Activated CD4-positive, alpha-beta T cell treated with anti-CD3 and anti-CD28 coated beads, Interleukin-2, amount 50 U/mL, for 24 hours (primary cell): Measurements from ENCODE around the gene GALNT5.

Experiments
- DNase-seq, 2 donors: peaks; one replicate each; pipeline ENCODE4 v3.0.0-alpha.2; 2020; ENCODE audit warnings: low read depth in 1 of 2, low spot score in 1 of 2

The GALNT5 gene

DNA sequence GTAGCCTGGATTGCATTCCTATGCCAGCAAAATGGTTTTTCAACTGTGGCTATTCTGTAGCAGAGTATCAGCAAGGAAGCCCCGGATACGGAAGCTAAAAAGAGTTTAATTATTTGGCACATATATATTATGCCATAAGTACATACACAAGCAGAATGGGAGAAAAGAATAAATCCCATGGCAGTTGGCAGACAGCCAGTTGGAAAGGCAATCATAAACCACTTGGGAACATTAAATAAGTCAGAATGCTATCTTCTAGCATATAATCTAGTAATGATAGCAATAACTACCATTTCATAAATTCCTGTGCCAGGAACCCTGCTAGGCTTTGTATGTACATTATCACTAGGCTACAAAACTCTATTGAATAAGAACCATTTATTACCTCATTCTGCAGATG lies 26.0 kb downstream of the GALNT5 start:
- DNase-seq, result no peak

DNA sequence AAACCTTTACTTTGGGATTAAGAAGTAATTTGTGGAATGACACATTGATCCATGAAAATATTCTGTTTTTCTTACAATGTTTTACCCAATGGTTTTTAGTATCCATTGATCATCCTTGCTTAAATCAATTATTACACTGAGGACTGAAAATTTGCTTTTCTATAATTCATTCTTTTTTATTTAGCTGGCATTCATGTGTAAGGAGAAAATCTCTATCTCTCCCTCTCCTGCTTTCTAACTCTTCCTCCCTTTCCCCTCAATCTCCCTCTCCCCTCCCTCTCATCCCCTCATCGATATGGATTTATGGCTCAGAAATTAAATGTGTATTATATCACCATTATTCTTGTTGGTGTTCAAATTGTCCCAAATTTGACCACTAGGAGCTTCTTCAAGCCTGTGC lies 29.7 kb downstream of the GALNT5 start:
- no peak for DNase-seq

DNA sequence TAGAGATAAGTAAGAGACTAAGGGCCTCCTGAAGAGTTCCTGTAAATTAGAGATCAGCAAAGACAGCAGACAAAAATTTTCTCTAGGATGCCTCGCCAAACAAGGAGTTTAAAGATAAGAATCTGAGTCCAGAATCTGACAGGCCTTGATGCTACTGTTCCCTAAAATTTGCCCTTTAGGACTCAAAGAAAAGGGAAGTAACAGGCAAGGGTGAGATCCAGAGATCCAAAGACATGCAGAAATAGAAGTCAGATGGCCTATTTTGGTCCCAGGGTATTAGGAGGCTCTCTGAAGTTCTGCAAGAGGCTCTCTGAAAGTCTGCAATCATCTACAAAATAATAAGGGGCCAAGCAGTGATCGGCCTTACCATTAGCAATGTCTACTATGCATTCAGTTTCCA lies 33.0 kb downstream of the GALNT5 start:
- DNase-seq, result no peak

DNA sequence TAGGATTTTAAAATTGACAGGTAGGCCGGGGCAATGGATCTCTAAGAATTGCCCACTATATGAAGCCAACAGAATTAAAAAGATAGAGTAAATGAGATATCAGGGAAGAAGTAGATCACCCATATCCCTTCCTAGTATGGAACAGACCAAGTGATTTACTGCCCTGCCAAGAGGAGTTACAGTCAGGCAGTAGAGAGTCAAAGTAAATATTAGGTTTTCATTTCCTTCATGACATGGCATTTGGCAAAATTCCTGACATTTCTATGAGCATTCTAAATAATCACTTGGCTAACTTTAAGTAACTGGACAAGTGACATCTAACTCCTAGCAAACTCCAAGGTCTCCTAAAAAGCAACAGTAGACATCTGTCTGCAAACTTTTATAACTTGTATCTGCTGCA lies 33.5 kb downstream of the GALNT5 start:
- no peak for DNase-seq

DNA sequence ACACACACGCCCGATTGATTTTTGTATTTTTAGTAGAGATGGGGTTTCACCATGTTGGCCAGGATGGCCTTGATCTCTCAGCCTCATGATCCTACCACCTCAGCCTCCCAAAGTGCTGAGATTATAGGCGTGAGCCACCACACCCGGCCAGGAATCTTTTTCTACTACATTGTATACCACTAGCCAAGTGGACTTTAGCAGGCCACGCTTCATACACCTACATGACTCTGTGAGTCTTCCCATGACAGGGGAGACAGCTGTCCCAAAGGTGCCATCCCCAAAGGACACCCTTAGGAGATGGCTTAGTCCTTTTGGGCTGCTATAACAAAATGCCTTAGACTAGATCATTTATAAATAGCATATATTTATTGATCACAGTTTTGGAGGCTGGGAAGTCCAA lies 35.3 kb downstream of the GALNT5 start:
- DNase-seq, result no peak

DNA sequence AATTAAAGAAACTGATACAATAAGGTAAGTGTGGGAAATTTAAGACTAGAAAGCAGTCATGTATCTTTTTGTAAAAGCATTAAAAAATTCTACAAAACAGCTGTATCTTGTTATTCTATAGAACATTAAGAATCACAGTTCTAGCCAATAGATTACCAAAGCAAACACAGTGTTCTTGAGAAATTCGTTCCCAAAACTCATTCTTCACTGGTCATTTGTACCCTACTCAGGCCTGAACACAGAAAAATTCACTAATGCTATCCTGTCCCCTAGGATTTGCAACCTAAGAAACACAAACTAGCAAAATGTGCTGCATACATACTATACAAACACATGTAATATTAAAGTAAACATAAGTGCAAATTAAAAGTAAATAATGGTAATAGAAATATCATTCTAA lies 39.0 kb downstream of the GALNT5 start:
- DNase-seq, result no peak

DNA sequence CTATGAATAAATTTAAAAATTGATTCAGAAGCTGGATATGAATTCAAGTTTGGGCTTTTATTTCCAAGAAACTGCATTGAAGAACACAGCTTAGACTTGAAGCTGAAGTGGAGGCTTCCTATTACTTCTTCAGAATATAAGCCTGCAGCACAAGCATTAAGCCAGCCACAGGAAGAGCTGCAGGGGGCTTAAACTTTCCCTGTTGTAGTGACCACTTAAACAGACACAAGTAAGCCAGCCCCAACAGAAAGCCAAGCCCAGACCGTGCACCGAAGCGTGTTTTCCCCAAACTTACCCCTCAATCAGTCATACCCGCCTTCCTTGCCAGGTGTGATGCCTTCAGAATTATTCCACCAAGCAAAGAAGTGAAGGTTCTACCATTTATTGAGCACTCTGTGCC lies 39.5 kb downstream of the GALNT5 start:
- no peak for DNase-seq

DNA sequence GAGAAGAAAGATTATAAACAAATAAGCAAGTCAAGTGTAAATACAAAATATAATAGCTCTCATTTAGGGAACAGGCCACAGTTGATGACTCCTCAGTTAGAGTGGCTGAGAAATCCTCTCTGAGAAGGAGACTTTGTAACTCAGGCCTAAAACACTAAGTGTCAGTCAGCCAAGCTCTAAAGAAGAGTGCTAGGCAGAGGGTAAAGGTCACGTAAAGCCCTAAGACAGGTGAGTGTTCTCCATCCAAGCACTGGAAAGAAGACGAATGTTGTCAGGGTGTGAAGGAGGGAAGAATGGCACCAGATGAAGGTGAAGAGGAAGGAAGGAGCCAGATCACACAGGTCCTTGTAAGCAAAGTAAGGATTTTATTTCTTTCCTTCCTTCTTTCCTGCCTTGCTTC lies 43.8 kb downstream of the GALNT5 start:
- no peak for DNase-seq

DNA sequence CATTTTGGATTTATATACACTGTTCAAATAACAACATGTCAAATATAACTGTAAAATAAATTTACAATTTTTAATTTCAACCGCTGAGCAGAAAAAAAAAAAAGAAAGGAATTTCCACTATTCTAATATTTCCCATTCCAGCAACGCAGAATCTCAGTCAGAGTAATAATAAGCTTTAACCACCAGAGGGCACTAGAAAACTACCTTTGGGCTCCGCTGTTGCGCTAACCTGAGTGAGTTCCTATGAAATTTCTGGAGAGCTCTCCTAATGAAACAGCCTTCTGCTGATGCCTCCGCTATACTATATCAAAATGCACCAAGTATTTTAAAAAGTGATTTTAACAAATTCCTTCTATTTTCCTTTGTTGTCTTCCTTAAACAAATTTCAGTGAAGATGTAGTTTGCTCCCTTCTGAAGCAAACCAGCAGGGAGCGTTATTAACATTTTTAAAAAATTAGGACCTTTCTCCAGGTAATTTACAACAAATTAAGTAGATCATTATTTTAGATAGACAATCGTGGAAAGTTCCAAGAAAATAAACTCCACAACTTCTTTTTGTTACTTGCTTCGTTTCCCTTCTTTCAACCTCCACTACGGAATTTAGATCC lies 45.1 kb downstream of the GALNT5 start:
- DNase-seq, result peak in 1 of 2 donors; percentile 39

DNA sequence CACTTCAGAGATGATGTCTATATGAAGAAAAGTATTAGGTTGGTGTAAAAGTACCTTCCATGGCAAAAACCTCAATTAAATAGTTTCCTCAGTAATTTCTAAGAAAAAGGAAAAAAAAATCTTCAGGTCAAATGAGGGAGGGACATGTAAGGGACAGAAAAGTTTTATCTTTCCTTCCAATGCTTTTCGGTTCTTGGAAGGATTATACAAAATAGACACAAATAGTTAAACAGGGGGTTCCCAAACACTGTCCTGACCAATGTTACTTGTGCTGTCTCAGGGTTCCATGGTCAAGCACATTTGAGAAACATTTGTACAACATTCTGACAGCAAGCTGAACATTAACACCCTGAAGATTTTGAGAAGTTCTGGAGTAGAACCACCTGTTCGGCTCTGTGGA lies 46.1 kb downstream of the GALNT5 start:
- DNase-seq, result no peak

DNA sequence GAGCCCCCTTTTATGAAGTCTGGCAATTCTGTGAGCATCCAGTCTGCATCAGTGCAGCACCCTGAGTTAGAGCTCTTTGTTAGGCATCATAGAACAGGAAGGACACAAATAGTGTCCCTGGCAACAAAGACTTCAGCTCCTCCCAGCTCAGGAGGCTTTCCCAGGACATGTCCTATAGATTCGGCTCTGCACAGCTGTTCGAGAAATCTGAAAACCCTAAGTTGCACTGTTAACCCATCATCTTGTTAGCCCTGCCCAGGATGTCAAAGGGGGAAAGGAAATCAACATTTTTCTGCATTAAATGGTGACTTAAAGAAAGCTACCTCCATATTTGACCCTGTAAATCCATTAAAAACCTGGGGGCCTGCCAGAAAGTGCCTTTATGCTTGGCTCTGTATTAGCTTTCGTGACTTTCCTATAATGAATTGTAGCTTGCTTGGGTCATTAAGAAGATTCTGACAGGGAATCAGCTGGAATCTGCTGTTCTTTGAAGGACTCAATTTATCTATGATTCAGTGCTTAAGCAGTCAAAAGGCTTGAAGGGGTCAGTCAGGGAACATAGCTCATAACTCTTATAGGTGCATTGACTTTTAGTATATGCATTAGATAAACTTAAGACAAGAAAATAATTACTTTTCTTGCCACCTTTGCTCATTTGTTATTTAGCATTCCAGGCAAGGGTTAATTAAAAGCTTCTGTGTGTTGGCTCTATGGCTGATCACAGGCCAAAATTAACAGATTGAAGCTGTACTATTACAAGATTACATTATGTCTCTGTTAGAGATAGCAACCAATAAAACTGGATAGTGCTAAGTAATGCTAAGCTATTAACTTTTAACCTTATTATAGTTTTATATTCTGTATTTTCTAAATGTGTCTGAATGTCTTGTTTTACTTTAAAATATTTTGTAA lies 47.6 kb downstream of the GALNT5 start:
- no peak for DNase-seq

DNA sequence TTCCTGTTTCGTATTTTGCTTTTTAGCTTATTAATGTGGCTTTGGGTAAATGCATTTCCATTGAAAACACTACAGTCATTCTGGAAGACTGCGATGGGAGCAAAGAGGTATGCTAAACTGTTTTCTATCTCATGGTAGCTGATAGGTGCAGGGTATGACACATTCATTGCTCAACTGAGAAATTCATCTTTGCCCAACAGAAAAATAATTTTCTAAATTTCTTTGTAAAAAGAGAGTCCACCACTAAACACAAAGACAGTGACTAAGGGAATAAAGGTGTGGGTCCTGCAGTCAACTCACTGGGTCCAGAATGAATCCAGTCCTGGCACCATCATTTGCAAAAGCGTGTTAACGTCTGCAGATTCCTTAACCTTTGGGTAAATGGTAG lies 48.2 kb downstream of the GALNT5 start:
- DNase-seq, result no peak

DNA sequence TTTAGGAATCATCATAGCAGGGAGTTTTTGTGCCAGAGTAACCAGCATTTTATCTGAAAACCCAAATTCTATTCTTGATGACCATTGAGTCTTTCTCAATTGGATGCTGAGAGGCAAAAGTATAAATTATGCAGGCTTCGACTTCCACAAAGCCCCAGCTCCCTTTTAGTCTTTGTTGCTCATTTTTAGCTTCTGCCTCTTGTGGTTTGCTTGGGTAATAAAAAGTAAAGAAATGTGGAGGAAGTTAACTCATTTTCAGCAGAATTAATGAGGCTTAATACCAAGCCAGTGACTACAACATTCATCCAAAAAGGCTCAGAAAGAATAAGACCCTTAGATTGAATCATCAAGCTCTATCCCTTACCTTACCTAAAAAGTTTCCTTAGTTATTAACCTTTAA lies 49.5 kb downstream of the GALNT5 start:
- no peak for DNase-seq

DNA sequence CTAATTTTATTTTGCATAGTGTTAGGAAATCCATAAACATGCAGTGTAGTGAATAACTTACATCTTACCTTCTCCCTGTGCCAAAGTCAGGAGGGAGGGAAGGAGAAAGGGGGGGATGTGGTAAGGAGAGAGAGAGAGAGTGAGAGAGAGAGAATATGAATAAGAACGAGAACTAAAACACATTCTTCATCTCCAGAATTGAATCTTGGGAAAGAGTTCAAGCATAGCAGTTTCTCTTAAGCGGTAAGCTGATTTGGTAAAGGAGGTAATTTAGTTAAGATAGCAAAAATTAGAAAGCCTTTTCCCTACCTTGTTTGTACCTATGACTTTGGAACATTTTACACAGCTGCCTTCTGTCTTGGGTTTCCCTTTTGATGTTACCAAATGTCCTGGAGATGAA lies 52.4 kb downstream of the GALNT5 start:
- DNase-seq, result no peak

DNA sequence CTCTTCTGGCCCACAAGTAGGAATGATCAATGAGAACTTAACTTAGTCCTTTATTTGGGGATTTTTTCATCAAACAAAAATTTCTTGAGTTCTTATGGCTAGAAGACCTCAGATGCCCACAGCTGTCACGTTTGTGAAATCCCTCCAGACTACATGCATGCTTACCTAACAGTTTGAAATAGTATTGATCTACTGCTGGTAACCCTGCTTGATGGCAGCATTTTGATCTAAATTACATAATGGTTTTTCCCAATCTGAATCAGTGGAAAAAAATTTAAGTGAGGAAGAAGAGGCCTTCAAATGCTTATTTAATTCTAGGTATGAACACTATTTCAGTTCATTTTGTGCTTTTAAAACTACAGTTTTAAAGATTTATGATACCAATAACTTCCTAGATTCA lies 54.2 kb downstream of the GALNT5 start:
- no peak for DNase-seq

DNA sequence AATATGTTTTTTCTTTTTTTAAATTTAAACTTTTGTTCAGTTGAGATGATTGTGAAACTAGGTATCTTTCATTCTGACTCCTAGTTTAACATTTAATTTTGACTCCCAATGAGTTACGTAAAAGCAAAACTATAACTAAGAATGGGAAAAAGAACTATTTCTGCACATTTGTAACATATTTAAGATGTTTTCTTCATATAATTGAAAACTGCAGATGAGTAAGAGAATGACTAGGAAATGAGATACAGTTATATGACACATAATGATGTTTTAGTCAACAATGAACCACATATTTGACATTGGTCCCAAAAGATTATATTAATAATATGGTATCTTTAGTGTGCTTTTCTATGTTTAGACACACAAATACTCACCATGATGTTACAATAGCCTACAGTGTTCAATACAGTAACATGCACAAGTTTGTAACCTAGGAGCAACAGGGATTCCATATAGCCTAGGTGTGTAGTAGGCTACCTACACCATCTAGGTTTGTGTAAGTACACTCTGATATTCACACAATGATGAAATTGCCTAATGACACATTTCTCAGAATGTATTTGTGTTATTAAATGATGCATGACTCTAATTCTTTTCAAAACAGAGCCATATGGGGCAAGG lies 55.5 kb downstream of the GALNT5 start:
- no peak for DNase-seq

DNA sequence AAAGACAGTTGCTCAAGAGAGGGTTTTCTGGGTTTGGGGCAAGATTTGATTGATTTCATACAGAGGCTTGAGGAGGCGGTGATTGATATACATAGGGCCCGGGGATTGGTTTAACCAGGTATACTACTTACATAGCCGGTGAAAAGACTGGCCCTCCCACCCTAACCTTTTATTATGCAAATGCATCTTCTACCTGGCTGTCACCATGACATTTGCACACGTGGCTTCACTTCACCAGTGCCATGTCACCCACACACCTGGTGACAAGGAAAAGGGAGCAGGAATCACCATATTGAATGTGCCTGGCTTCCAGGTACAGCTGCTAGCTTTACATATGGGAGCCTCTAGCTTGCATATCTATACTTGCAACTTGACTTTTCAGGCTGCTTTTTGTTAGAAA lies 58.4 kb downstream of the GALNT5 start:
- no peak for DNase-seq

DNA sequence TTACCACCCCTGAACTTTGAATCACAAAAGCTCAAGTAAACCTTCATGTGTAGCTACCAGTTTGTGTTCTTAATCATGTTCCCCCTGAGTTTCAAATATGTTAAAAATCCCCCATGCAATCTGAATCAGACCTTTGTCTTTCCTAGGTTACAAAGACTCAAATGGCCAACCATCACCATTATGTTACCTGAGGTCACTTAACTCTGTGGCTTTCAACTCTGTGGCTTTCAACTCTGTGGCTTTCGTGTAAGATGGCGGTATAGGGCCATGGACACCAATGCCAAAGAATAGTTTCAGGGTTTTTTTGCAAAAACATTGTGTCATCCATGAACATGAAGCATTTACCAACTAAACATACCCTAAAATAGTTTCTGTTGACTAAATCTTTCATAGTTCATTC lies 61.4 kb downstream of the GALNT5 start:
- DNase-seq, result no peak

DNA sequence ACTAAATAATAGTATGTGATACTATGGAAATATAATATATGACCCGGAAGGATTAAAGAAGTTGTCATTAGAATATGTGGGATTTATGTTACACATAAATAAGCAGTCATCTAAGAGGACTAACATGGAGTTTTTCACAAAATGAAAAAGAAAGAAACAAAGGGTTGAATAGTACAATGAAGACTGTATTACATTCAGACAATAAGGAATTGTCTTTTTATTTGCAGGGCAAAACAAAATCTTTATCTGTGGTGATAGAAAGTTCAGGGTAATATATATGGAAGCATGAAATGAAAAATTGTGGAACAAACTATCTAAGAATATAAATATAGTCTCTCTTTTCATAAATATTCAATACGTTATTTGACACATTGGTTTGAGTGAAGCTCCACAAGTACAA lies 62.3 kb downstream of the GALNT5 start:
- DNase-seq, result no peak

DNA sequence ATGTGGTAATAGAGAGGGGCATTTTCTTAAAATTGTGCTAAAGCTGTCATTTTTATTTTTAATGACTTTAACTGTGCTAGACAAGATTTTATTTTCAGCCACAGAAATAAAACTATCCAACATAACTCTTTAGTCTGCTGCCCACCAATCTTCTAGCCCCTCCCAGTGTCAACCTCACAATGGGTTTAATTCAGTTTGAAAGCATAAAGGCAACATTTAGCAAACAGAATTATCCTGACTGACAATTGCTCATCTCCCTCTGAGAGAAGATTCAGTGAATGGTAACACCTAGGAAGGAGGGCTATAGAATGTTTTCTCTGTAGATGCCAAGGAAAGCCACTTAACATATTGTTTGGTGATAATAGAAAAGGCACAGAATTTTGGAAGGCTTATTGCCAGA lies 62.9 kb downstream of the GALNT5 start:
- DNase-seq, result no peak

DNA sequence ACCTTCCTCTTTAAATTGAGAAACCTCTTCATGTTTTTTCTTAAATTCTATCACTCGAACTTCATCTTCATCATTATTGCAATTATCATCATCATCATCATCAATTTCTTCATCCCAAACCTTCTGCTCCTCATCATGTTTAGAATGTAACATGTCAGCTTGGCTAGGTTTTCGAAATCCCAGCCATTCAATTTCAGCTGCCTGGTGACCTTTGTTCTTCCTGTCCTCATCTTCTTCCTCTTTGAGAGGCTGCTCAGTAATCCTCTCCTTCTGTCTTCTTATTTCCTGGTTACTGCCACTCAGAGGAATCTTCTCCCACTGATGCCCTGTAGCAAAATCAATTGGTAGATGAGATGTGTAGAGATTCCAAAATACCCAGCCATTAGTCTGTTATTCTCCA lies 64.0 kb downstream of the GALNT5 start:
- DNase-seq, result no peak

DNA sequence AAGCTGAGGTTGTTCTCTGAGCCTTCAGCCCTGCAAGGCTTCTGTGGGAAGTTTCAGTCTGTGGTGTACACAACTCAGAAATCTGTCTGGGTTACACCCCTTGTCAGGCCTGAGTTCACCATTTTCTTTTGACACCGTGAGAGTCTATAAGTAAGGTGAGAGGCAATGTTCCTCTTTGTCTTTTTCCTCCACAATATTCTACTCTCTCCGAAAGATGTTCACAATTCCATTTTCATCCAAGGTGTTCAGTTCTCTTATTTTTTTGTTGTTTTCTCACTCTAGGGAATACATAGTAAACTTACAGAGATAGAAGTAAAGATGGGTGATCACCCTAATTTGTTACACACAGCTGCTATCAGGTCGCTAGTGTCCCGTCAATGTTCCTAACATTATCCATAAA lies 64.9 kb downstream of the GALNT5 start:
- DNase-seq, result no peak
